CD4-positive, alpha-beta T cell treated with Interferon gamma for 1 hour (primary cell): ENCODE results near the gene INMT.

Experiments used
- DNase-seq: peaks from one replicate; pipeline ENCODE4 v3.0.0-alpha.2; 2020

Gene INMT

DNA sequence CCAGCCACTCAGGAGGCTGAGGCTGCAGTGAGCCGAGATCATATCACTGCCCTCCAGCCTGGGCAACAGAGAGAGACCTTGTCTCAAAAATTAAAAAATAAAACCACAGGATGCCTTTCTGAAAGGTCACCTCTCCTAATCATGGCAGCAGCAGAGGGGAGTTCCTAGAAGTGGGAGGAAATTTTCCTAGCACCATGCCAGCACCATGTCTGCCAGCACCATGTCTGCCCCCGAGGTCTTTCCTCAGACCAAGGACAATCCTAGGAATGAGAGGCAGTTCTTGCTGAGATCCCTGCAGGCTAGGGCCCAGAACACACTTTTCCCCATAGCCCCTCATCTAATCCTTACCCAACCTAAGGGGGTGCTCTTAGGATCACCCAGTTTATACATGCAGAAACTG is 22.3 kb upstream of the INMT start:
- no peak for DNase-seq

DNA sequence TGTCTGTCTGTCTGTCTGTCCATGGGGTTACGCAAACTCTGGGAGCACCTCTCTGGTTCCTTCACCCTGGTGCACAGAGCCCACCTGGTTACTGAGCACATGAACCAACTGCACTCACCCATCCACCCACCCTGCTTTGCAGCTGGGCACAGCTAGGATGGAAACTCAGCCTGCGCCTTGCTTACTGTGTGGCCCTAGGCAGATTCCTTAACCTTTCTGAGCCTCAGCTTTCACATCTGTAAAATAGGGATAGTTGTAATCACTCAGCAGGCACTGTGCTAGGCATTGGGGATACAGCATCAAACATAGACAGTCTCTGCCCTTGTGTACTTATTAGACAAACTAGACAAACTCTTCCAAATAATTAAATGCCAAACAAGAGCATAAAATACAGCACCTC is 21.8 kb upstream of the INMT start:
- no peak for DNase-seq

DNA sequence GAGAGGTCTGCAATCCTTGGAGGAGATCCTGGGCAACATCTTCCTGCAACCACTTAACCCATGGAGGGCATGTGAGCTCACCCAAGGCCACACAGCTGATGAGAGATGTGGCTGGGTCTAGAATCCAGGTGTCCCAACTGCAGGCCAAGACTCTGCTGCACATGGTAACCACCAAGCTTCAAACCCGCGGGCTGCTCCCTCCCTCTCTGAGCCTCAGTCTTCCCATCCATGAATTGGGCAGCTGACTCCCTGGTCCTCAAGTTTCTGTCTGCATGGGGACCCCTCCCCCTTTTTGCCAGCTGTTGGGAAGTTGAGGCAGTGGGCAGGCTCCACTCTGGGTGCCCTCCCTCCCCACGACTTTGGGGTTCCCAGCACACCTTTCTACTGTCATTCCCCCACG is 20.9 kb upstream of the INMT start:
- no peak for DNase-seq

GRCh38 chr7:30731581-30731980 is 20.4 kb upstream of the INMT start:
- no peak for DNase-seq

- DNase-seq: no peak
Measured at GRCh38 chr7:30732606-30733005, 19.3 kb upstream of the INMT start.

DNA sequence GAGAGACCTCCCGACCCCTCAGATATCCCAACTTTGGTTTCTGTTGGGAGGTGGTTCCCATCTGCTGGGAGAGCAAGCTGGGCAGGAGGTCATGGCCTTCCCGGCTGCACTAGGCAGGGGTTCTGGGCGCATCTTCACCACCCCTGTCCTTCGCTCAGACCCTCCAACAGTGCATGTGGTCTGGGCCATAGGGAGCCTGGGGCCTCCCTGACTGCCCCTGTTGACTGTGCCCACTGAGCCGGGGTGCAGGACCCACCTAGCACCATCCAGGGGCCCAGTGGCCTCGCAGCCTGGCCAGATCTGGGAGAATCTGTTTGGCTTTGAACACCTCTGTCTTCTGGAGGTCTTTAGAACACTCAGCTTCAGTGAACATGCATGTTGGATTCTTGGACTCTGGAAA is 18.7 kb upstream of the INMT start:
- no peak for DNase-seq

- DNase-seq: no peak
Measured at GRCh38 chr7:30733691-30734090, 18.2 kb upstream of the INMT start.

DNA sequence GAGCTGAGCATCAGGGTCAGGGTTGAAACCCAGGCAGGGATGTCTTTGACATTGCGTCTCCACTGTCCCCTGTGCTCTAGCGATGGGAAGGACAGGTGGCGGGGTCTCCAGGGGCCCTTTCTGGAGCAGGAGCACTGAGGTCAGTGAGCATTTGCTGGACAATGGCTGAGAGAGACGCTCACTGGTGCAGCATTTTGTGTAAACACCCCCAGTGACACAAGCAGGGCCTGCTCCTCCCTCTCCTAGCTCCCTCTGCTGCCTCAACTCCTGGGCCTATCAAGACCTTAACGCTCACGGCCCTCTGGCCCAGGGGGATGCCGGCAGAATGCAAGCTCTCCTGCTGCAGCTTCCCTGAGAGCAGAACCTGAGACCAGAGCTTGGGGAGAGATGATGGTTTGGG is 17.4 kb upstream of the INMT start:
- no peak for DNase-seq

- DNase-seq: no peak
Measured at GRCh38 chr7:30735631-30736030, 16.3 kb upstream of the INMT start.

GRCh38 chr7:30736291-30736690 is 15.6 kb upstream of the INMT start:
- DNase-seq: no peak

DNA sequence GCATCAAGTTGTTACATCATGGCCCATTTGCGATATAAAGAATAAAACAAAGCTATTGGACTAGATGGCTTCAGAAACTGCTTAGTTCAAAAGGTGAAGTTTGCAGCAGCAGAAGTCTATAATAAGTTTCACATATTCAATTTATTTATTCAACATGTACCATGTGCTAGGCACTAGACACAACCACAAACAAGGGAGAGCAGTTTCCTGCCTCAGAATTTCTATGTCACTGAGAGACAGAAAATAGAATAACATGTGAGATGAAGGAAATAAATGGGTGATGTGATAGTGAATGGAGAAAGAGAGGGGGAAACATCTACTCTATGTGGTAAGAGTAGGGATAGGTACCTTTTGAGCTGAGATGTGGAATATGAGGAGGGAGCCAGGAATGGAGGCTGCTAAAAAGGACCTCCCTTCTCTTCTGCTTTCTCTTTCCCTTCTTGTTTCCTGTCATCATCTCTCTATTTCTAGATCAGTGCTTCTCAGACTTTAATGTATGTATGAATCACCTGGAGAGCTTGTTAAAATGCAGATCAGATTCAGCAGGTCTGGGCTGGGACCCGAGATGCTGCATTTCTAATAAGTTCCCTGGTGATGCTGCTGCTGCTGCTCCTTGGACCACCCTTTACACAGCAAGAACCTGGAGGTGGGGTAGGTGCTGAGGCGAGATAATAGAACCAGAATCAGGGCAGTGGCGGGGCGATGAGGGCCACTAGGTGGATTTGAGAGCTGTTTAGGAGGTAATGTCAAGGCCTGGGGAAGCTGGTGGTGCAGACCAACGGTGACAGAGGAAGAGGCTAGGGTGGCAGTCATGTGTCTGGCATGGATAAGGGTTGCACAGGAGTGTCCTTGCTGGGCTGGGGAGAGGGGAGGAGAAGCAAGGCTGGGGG is 13.7 kb upstream of the INMT start:
- no peak for DNase-seq

GRCh38 chr7:30739691-30740090 is 12.2 kb upstream of the INMT start:
- no peak for DNase-seq

GRCh38 chr7:30740417-30741181 is 11.3 kb upstream of the INMT start:
- DNase-seq: peak; percentile 58

GRCh38 chr7:30741289-30741688 is 10.6 kb upstream of the INMT start:
- no peak for DNase-seq

DNA sequence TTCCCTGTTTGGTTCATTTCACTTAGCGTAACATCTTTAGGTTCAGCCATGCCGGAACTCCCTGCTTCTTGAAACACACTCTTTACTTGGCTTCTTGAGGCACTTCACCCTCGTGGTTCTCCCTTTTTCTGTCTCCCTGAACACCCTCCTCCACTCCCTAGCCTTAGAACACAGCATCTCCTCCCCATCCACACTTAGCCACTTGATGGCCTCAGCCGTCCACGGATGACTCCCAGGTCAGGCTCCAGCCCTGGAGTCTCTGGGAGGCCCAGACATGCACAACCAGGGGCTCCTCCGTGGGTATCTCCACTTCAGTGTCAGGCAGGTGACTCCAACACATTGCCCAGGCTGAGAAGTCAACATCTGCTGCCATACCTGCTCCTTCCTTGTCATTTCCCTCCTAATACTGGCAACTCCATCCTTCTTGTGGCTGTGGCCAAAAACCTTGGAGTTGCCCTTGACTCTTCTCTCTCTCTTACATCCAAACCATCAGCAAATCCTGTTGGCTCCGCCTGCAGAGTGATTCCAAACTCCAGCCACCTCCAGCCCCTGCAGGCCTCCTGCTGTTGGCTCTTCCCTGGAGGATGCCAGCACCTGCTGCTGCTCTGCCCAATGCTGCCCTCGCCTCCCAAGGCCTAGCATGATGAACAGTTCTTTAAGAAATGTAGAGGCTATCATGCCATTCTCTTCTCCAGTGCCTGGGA is 8.4 kb upstream of the INMT start:
- no peak for DNase-seq

DNA sequence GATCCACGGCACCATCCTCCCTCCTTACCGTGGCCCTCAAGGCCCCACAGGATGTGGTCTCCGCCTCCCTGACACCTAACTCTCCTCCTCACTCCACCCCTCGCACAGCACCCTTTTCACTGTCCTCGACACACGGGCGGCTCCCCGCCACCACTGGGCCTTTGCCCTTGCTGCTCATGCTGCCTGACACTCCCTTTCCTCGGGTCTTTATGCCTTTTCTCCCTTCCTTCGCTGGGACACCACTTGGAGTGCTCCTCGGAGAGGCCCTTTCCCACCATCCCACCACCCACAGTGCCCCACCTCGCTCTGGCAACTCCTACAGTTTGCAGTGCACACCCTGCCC is 7.9 kb upstream of the INMT start:
- no peak for DNase-seq

DNA sequence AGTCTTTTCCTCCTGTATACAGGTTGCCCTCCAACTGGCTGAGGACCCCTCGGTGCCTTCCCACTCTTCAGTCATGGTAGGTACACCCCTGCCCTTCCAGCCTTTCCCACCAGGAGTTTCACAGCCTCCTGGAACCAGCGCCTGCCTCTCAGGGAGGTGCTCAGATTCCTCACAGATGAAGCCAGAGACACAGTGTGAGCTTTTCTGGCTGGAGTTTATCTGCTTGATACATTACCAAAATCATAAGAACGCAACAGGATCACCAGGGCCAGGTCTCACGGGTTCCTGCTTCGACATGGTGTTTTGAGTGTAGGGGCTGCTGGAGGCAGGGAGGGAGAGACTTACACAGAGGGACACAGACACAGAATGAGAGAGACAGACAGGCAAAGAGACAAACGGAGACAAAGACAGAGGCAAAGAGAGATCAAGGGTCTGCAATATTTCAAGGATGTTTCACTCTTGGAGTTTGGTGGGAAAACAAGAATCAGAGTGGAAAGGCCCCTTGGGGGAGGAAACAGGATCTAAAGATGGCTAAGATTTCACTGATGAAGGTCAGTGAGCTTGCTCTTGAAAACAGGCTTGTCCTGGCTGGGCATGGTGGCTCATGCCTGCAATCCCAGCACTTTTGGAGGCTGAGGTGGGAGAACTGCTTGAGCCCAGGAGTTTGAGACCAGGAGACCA is 6.5 kb upstream of the INMT start:
- no peak for DNase-seq

- DNase-seq: no peak
Measured at GRCh38 chr7:30750010-30750409, 1.9 kb upstream of the INMT start.

GRCh38 chr7:30750683-30751650 is 968 bp upstream of the INMT start:
- no peak for DNase-seq

DNA sequence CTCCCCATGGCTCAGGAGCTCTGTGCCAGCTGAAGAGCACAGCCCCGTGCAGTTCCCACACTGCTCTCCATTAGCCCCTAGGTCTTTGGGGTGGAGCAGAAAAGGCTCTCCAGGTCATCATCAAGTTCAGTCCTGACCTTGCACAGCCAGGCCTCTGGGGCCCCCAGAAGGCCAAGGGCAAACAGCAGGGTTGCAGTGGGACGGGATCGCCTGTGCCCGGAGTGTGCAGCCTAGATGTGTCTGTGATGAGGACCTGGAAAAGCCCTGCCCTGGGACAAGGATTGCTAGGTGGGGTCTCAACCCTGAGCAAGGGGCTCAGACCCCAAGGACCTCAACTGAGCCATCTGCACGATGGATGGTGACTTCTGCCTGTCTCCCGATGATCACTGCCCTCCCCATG is 549 bp downstream of the INMT start:
- DNase-seq: no peak

GRCh38 chr7:30752979-30753378 is 1.0 kb downstream of the INMT start:
- no peak for DNase-seq

GRCh38 chr7:30754315-30754877 is 2.5 kb downstream of the INMT start:
- DNase-seq: no peak
